ENCODE measurements around the gene IGSF9.

DNA sequence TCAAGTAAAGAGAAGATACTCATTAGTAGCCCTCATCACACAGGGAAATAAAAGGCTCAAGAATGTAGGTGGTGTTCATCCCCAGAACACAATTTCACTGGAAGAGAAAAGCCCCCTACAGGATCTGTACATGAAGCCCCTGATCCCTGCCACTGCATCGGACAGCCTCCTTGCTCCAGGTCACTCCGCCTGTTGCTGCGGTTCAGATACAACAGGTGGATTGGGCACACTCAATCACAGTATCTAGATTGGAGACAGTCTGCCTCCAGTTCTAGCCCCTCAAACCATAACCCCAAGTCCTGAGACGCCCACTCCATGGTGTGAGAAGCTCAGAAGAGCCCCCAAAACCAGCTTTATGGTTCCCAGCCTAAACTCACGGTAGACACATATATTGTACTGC is 7.5 kb upstream of the IGSF9 start:
- TF ChIP-seq EP300 (IDR thresholded peaks at IDR 0.05) = no peak
- TF ChIP-seq, protein P1, sequence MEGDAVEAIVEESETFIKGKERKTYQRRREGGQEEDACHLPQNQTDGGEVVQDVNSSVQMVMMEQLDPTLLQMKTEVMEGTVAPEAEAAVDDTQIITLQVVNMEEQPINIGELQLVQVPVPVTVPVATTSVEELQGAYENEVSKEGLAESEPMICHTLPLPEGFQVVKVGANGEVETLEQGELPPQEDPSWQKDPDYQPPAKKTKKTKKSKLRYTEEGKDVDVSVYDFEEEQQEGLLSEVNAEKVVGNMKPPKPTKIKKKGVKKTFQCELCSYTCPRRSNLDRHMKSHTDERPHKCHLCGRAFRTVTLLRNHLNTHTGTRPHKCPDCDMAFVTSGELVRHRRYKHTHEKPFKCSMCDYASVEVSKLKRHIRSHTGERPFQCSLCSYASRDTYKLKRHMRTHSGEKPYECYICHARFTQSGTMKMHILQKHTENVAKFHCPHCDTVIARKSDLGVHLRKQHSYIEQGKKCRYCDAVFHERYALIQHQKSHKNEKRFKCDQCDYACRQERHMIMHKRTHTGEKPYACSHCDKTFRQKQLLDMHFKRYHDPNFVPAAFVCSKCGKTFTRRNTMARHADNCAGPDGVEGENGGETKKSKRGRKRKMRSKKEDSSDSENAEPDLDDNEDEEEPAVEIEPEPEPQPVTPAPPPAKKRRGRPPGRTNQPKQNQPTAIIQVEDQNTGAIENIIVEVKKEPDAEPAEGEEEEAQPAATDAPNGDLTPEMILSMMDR (IDR thresholded peaks at IDR 0.05) = no peak

Data from stomach (tissue), 4 donors.